H1 (cell line): Measurements from ENCODE around the gene TLR1. TPM values are rescaled to one million over a fixed set of nuclear protein-coding genes. Genes with fewer than 3 reads are reported as not detected.

ENCODE experiments used
- ATF3 ChIP-seq: IDR thresholded peaks from 2 replicates; pipeline ENCODE4 v1.6.1; 2011; ENCODE audit warnings: low read depth, mild to moderate bottlenecking, low read length; ENCODE audit not compliant: insufficient read depth
- CBX5 ChIP-seq: fragments of 300-800, 300-1000 bp; sonication (generic); IDR thresholded peaks from 2 replicates; pipeline ENCODE4 v1.7.1; 2016; ENCODE audit warnings: antibody characterized with exemption, low read length, low read depth
- CBX8 ChIP-seq: fragments of 300-800, 300-1000 bp; sonication (generic); IDR thresholded peaks from 2 replicates; pipeline ENCODE4 v1.7.1; 2016; ENCODE audit warnings: low read depth, low read length, borderline replicate concordance
- EP300 ChIP-seq, 2 experiments: IDR thresholded peaks; 1 replicate in 1 of 2; 2 replicates in 1 of 2; pipeline ENCODE4 v1.6.1; 2011 to 2012; ENCODE audit warnings: low read depth in 2 of 2, low read length in 2 of 2, mild to moderate bottlenecking in 2 of 2, borderline replicate concordance in 1 of 2, inconsistent platforms in 1 of 2, moderate library complexity in 1 of 2
- JUND ChIP-seq: IDR thresholded peaks from 2 replicates; pipeline ENCODE4 v1.6.1; 2011; ENCODE audit warnings: mild to moderate bottlenecking, improper control_type of control experiment, low read length
- PHF8 ChIP-seq: fragments of 200-600 bp; sonication (generic); conservative IDR thresholded peaks from 2 replicates; pipeline ENCODE4 v1.7.1; 2012; ENCODE audit warnings: low read depth, mild to moderate bottlenecking, inconsistent platforms, low read length, moderate library complexity
- SIN3A ChIP-seq, 2 experiments: IDR thresholded peaks in 1 of 2; conservative IDR thresholded peaks in 1 of 2; 2 replicates each; pipeline ENCODE4 v1.6.1; 2011 to 2012; ENCODE audit warnings: low read length in 2 of 2, improper control_type of control experiment in 1 of 2, low read depth in 1 of 2, mild to moderate bottlenecking in 1 of 2
- polyA plus RNA-seq, 7 experiments: library from polyadenylated mRNA; depleted of rRNA in 3 of 7; stranded (reverse) in 5 of 7; unstranded in 2 of 7; fragments of >200 nt in 5 of 7; fragments of 200-250 nt in 2 of 7; gene quantifications; 1 replicate in 5 of 7; 2 replicates in 1 of 7; 4 replicates in 1 of 7; pipeline versions ENCODE4 v1.2.1 to v1.2.3, GENCODE V29; 2011 to 2013; ENCODE audit warnings: missing spikeins in 2 of 7, mixed read lengths in 2 of 7
- total RNA-seq: library from RNA; stranded (reverse); fragmentation: NEBNext Ultra II Directional; extraction: Animal tissue kit (Norgen Biotek cat#: 25700); gene quantifications from 2 replicates; pipeline ENCODE4 v1.2.1, GENCODE V29; 2021
- TF ChIP-seq, protein P1 (sequence below): fragments of 300-600 bp; sonication (generic); IDR thresholded peaks from 2 replicates; pipeline ENCODE4 v1.7.1; 2012; ENCODE audit warnings: low read length, moderate library complexity, mild to moderate bottlenecking, inconsistent platforms; ENCODE audit not compliant: insufficient replicate concordance

The TLR1 gene
- total and polyA plus RNA-seq, 2 of the 8 experiments (the other 6 are each of a cell fraction or from before 2014, with no cell fraction given): not detected

GRCh38 chr4:38811297-38811696 is 6.7 kb upstream of the TLR1 start (continued):
- TF ChIP-seq, protein P1, sequence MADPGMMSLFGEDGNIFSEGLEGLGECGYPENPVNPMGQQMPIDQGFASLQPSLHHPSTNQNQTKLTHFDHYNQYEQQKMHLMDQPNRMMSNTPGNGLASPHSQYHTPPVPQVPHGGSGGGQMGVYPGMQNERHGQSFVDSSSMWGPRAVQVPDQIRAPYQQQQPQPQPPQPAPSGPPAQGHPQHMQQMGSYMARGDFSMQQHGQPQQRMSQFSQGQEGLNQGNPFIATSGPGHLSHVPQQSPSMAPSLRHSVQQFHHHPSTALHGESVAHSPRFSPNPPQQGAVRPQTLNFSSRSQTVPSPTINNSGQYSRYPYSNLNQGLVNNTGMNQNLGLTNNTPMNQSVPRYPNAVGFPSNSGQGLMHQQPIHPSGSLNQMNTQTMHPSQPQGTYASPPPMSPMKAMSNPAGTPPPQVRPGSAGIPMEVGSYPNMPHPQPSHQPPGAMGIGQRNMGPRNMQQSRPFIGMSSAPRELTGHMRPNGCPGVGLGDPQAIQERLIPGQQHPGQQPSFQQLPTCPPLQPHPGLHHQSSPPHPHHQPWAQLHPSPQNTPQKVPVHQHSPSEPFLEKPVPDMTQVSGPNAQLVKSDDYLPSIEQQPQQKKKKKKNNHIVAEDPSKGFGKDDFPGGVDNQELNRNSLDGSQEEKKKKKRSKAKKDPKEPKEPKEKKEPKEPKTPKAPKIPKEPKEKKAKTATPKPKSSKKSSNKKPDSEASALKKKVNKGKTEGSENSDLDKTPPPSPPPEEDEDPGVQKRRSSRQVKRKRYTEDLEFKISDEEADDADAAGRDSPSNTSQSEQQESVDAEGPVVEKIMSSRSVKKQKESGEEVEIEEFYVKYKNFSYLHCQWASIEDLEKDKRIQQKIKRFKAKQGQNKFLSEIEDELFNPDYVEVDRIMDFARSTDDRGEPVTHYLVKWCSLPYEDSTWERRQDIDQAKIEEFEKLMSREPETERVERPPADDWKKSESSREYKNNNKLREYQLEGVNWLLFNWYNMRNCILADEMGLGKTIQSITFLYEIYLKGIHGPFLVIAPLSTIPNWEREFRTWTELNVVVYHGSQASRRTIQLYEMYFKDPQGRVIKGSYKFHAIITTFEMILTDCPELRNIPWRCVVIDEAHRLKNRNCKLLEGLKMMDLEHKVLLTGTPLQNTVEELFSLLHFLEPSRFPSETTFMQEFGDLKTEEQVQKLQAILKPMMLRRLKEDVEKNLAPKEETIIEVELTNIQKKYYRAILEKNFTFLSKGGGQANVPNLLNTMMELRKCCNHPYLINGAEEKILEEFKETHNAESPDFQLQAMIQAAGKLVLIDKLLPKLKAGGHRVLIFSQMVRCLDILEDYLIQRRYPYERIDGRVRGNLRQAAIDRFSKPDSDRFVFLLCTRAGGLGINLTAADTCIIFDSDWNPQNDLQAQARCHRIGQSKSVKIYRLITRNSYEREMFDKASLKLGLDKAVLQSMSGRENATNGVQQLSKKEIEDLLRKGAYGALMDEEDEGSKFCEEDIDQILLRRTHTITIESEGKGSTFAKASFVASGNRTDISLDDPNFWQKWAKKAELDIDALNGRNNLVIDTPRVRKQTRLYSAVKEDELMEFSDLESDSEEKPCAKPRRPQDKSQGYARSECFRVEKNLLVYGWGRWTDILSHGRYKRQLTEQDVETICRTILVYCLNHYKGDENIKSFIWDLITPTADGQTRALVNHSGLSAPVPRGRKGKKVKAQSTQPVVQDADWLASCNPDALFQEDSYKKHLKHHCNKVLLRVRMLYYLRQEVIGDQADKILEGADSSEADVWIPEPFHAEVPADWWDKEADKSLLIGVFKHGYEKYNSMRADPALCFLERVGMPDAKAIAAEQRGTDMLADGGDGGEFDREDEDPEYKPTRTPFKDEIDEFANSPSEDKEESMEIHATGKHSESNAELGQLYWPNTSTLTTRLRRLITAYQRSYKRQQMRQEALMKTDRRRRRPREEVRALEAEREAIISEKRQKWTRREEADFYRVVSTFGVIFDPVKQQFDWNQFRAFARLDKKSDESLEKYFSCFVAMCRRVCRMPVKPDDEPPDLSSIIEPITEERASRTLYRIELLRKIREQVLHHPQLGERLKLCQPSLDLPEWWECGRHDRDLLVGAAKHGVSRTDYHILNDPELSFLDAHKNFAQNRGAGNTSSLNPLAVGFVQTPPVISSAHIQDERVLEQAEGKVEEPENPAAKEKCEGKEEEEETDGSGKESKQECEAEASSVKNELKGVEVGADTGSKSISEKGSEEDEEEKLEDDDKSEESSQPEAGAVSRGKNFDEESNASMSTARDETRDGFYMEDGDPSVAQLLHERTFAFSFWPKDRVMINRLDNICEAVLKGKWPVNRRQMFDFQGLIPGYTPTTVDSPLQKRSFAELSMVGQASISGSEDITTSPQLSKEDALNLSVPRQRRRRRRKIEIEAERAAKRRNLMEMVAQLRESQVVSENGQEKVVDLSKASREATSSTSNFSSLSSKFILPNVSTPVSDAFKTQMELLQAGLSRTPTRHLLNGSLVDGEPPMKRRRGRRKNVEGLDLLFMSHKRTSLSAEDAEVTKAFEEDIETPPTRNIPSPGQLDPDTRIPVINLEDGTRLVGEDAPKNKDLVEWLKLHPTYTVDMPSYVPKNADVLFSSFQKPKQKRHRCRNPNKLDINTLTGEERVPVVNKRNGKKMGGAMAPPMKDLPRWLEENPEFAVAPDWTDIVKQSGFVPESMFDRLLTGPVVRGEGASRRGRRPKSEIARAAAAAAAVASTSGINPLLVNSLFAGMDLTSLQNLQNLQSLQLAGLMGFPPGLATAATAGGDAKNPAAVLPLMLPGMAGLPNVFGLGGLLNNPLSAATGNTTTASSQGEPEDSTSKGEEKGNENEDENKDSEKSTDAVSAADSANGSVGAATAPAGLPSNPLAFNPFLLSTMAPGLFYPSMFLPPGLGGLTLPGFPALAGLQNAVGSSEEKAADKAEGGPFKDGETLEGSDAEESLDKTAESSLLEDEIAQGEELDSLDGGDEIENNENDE: no peak
- no peak for TF ChIP-seq ATF3
- TF ChIP-seq CBX5: no peak
- no peak for TF ChIP-seq JUND
- TF ChIP-seq EP300 (IDR thresholded peaks at IDR 0.05; ENCODE audit: borderline replicate concordance in 1 of 2, low read depth in 2 of 2, low read length in 2 of 2): no peak
- TF ChIP-seq CBX8: no peak
- TF ChIP-seq PHF8: no peak
- no peak for TF ChIP-seq SIN3A (conservative IDR thresholded peaks at IDR 0.05 in 1 of 2, IDR thresholded peaks at IDR 0.05 in 1 of 2; ENCODE audit: low read depth in 1 of 2, low read length in 2 of 2)
